GM13976 (cell line): ENCODE results near the gene SRSF10.

Experiments used
- DNase-seq: peaks from one replicate; pipeline ENCODE4 v3.0.0; 2012; ENCODE audit warnings: low spot score
- CTCF ChIP-seq: IDR thresholded peaks from 2 replicates; pipeline ENCODE4 v1.5.1; 2012; ENCODE audit warnings: borderline replicate concordance, mild to moderate bottlenecking; ENCODE audit not compliant: insufficient read depth; ENCODE audit errors: extremely low read depth, missing control alignments, control extremely low read depth
- in situ Hi-C: fragments of 300-500 bp; cut with MboI; formaldehyde crosslinking; loops from one replicate; pipeline ENCODE4 v1.12.0; 2022; ENCODE audit warnings: low sequenced_read_pairs, mixed read lengths, inconsistent platforms; ENCODE audit not compliant: unreplicated experiment

The SRSF10 gene

GRCh38 chr1:23916209-23917131 is 63.7 kb downstream of the SRSF10 start:
- in situ Hi-C loops = loop anchor here (5.0 kb wide), 1 partner anchor 104 kb away; no protein-coding TSS in a partner anchor
- TF ChIP-seq CTCF = peak; percentile 74
- peak; percentile 85 for DNase-seq

GRCh38 chr1:23915466-23915865 is 64.7 kb downstream of the SRSF10 start:
- DNase-seq = no peak
- TF ChIP-seq CTCF = no peak
- in situ Hi-C loops = loop anchor here (5.0 kb wide), 1 partner anchor 103 kb away; no protein-coding TSS in a partner anchor

- no peak for DNase-seq
- in situ Hi-C loops = loop anchor here (5.0 kb wide), 1 partner anchor 103 kb away; no protein-coding TSS in a partner anchor
- no peak for TF ChIP-seq CTCF
These were observed 65.2 kb downstream of the SRSF10 start for GRCh38 chr1:23914921-23915320.
